ENCODE results near the gene ATF7. TPM values are rescaled to one million over a fixed set of nuclear protein-coding genes. Genes with fewer than 3 reads are reported as not detected.
A peak's percentile ranks its signal among the peaks of the same experiment; 100 is the strongest.

ATF7 gene
- total and polyA plus RNA-seq, 9 of the 15 experiments (the other 6 are each of a cell fraction or from before 2014, with no cell fraction given), result 10.6 to 30.4 (median 20.7) TPM

DNA sequence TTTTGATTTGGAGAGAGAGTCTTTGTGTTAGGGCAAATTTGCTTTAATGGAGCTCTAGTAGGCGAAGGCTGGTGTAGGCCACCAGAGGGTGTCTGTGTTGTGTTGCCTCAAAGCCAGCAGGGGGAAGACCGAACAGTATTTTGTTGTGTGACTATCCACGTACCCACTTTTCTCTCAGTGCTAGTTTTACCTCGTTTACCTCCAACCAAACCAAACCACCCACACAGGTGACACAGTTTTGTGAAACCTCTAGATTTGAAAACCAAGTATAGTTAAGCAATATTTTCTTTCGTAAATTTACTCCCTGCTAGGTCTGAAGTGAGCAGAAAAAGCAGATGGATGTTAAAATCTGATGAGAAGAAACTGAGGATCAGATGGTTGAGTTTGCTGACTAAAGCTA lies 82.6 kb downstream of the ATF7 start:
- ChIA-PET POLR2A (interaction anchor here (0.6 to 3.4 kb wide), 4 partner anchors 11 to 133 kb away, joined by 3 to 14 read pairs (median 3); partner anchors contain the start of gene ATP5MC2), CTCF (ENCODE audit: low intra/inter-chr PET ratio) (interaction anchor here (0.6 to 4.5 kb wide), 4 partner anchors 9 to 214 kb away, joined by 3 to 59 read pairs (median 8); partner anchors contain the start of gene ATP5MC2)
- peak; percentile 42 to 63 (median 58) for DNase-seq (ENCODE audit: extremely low read depth in 1 of 4, low spot score in 3 of 4)
- intact Hi-C loops (cut with micrococcal nuclease) (loop anchor here (1.0 to 2.0 kb wide), 2 partner anchors 133 to 203 kb away; partner anchors contain the start of gene ATP5MC2), in situ Hi-C loops (cut with MboI) (loop anchor here (5.0 kb wide), 1 partner anchor 134 kb away; the partner anchor contains the start of gene ATP5MC2)
- peak; percentile 98 for ATAC-seq
- BruUV-seq (replicated peaks), result no TSS peak
- no peaks in the 10 kb centered on the region for H3K9me3 ChIP-seq (replicated peaks; ENCODE audit: control insufficient read depth, insufficient read depth, low read depth, low read length)
- no peaks in the 10 kb centered on the region for H3K9me1 ChIP-seq (ENCODE audit: control insufficient read depth, insufficient read depth, low read length)
- FAIRE-seq, result peak; percentile 85
- peaks cover 34% of the 10 kb centered on the region; the same call in 2 of the 3 replicates for H3K36me3 ChIP-seq (ENCODE audit: control insufficient read depth, insufficient read depth, low read length)
- no peaks in the 10 kb centered on the region for H3K27me3 ChIP-seq (ENCODE audit: control insufficient read depth in 2 of 2, insufficient read depth in 2 of 2, low read length in 2 of 2)
- H3K4me1 ChIP-seq (replicated peaks in 1 of 2; ENCODE audit: control insufficient read depth in 2 of 2, insufficient read depth in 2 of 2, low read length in 2 of 2), result no peaks in the 10 kb centered on the region; a peak in 1 of 5 replicates
- no peaks in the 10 kb centered on the region for H4K20me1 ChIP-seq (replicated peaks; ENCODE audit: control insufficient read depth, insufficient read depth, low read length)
- no peak overlapping the region for H3K4me3 ChIP-seq
- 0 out of 2 replicates have a peak overlapping the region, but pooled peaks have one; percentile 1 for H2AFZ ChIP-seq (ENCODE audit: low read depth, low read length)
- no peak overlapping the region for H3K9ac ChIP-seq (ENCODE audit: insufficient read depth in 1 of 2, low read depth in 2 of 2, low read length in 2 of 2)
- no peak overlapping the region for H3K27ac ChIP-seq (ENCODE audit: extremely low read depth, low read depth, low read length)
- no peak overlapping the region for H3K4me2 ChIP-seq (ENCODE audit: insufficient read depth, low read length)
- H3K79me2 ChIP-seq (ENCODE audit: control insufficient read depth, insufficient read depth, low read length), result no peaks in the 10 kb centered on the region
- WGBS (ENCODE audit: insufficient coverage, low coverage, missing lambda C conversion rate), result 46% methylated on average over 5 of the region's 5 CpGs
- TF ChIP-seq NFRKB (IDR thresholded peaks at IDR 0.05; ENCODE audit: low read depth) (no peak), ZNF3 (CRISPR knock-in tag; IDR thresholded peaks at IDR 0.05) (no peak), MAFG (tag; conservative IDR thresholded peaks at IDR 0.05) (no peak), ZNF75A (CRISPR knock-in tag; IDR thresholded peaks at IDR 0.05) (no peak), STAT6 (CRISPR knock-in tag; IDR thresholded peaks at IDR 0.05) (no peak), POLR2G (IDR thresholded peaks at IDR 0.05; ENCODE audit: low read depth, low read length) (no peak), MIER1 (IDR thresholded peaks at IDR 0.05; ENCODE audit: low read depth) (no peak), ZNF324 (CRISPR knock-in tag; IDR thresholded peaks at IDR 0.05) (no peak), BACH1 (tag; IDR thresholded peaks at IDR 0.05) (no peak), SMARCB1 (IDR thresholded peaks at IDR 0.05; ENCODE audit: insufficient read length, low read depth) (no peak), STAG1 (CRISPR knock-in tag; IDR thresholded peaks at IDR 0.05; ENCODE audit: borderline replicate concordance) (peak; percentile 38; the same call in 1 of the 2 replicates)
- TF ChIP-seq, protein P1, sequence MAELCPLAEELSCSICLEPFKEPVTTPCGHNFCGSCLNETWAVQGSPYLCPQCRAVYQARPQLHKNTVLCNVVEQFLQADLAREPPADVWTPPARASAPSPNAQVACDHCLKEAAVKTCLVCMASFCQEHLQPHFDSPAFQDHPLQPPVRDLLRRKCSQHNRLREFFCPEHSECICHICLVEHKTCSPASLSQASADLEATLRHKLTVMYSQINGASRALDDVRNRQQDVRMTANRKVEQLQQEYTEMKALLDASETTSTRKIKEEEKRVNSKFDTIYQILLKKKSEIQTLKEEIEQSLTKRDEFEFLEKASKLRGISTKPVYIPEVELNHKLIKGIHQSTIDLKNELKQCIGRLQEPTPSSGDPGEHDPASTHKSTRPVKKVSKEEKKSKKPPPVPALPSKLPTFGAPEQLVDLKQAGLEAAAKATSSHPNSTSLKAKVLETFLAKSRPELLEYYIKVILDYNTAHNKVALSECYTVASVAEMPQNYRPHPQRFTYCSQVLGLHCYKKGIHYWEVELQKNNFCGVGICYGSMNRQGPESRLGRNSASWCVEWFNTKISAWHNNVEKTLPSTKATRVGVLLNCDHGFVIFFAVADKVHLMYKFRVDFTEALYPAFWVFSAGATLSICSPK (IDR thresholded peaks at IDR 0.05; ENCODE audit: borderline replicate concordance), result no peak
- TF ChIP-seq, protein P2, sequence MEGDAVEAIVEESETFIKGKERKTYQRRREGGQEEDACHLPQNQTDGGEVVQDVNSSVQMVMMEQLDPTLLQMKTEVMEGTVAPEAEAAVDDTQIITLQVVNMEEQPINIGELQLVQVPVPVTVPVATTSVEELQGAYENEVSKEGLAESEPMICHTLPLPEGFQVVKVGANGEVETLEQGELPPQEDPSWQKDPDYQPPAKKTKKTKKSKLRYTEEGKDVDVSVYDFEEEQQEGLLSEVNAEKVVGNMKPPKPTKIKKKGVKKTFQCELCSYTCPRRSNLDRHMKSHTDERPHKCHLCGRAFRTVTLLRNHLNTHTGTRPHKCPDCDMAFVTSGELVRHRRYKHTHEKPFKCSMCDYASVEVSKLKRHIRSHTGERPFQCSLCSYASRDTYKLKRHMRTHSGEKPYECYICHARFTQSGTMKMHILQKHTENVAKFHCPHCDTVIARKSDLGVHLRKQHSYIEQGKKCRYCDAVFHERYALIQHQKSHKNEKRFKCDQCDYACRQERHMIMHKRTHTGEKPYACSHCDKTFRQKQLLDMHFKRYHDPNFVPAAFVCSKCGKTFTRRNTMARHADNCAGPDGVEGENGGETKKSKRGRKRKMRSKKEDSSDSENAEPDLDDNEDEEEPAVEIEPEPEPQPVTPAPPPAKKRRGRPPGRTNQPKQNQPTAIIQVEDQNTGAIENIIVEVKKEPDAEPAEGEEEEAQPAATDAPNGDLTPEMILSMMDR (IDR thresholded peaks at IDR 0.05 in 2 of 3, conservative IDR thresholded peaks at IDR 0.05 in 1 of 3; ENCODE audit: insufficient read depth in 2 of 3, low read depth in 1 of 3, low read length in 3 of 3), result peak; percentile 82 to 99 (median 98)
- TF ChIP-seq, protein P3, sequence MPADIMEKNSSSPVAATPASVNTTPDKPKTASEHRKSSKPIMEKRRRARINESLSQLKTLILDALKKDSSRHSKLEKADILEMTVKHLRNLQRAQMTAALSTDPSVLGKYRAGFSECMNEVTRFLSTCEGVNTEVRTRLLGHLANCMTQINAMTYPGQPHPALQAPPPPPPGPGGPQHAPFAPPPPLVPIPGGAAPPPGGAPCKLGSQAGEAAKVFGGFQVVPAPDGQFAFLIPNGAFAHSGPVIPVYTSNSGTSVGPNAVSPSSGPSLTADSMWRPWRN (IDR thresholded peaks at IDR 0.05; ENCODE audit: low read depth), result no peak
- TF ChIP-seq, protein P4, sequence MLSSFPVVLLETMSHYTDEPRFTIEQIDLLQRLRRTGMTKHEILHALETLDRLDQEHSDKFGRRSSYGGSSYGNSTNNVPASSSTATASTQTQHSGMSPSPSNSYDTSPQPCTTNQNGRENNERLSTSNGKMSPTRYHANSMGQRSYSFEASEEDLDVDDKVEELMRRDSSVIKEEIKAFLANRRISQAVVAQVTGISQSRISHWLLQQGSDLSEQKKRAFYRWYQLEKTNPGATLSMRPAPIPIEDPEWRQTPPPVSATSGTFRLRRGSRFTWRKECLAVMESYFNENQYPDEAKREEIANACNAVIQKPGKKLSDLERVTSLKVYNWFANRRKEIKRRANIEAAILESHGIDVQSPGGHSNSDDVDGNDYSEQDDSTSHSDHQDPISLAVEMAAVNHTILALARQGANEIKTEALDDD (IDR thresholded peaks at IDR 0.05), result peak; percentile 70

Measured in K562 (cell line).